Activated CD8-positive, alpha-beta memory T cell treated with anti-CD3 and anti-CD28 coated beads for 1 hour (primary cell): ENCODE results near the gene RIPOR1.
A peak's percentile ranks its signal among the peaks of the same experiment; 100 is the strongest.

Experiments
- DNase-seq, 2 donors: peaks; one replicate each; pipeline ENCODE4 v3.0.0-alpha.2; 2020; ENCODE audit warnings: low read depth in 1 of 2; ENCODE audit errors: extremely low read depth in 1 of 2

The RIPOR1 gene

DNA sequence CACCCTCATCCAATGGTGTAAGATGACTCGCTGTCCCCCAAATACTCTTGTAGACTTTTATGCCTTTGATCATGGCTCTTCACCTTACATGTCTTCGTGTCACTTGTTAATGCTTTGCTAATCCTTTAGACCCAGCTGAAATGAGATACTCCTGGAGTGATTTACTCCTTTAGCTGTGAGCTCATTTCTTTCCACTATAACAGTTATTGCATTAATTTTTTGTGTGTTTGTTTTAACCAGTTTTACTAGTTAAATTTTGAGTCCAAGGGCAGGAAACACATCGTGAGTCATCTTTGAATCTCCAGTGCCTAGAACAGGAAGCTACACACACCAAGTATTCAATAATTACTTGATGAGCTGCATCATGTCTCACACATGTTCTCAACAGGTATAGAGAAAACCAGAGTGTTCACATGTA lies 27.2 kb downstream of the RIPOR1 start:
- DNase-seq = no peak

DNA sequence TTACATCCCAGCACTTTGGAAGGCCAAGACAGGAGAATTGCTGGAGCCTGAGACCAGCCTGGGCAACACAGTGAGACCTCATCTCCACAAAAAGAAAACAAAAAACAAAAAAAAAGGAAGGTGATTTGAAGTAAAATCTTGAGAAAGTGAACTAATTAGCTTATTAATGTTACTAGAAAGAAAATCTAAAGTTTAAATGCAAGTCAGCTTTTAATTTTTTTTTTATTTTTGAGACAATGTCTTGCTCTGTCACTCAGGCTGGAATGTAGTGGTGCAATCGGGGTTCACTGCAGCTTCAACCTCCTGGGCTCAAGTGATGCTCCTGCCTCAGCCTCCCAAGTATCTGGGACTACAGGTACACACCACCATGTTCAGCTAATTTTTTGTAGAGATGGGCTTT lies 30.2 kb downstream of the RIPOR1 start:
- DNase-seq = no peak

DNA sequence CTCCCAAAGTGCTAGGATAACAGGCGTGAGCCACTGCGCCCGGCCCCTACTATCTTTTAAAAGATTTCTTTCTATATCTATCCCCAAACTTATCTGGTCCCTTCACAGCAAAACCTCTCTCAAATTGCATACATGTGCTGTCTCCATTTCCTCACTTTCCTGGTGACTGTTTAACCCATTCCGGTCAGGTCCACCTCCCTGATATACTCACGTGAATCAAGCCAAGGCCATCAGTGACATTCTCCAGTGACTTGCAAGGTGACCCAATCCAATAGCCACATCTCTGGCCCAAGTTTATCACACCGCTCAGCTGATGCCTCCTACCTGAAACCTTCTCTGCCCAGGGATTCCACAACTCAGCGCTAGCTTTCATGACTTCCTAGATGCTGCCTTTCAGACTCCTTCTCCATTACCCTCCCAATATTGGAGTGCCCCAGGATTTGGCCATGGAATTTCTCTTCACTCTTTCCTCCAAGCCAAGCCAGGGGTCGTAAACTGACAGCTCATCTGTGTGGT lies 32.3 kb downstream of the RIPOR1 start:
- no peak for DNase-seq

DNA sequence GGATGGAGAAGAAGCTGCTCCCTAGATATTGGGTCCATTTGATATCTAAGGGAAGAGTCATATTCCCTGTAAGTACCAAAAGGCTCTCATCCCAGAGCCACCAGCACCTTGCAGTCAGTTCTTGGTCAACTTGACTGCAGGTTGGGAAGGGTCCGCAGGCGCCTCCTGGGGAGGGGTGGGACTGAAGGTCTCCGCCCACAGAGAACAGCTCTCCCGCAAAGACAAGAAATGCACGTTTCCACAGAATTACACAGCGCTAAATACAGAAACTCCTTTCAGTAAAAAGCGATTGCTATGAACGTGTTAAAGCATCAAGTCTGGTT lies 32.8 kb downstream of the RIPOR1 start:
- no peak for DNase-seq

DNA sequence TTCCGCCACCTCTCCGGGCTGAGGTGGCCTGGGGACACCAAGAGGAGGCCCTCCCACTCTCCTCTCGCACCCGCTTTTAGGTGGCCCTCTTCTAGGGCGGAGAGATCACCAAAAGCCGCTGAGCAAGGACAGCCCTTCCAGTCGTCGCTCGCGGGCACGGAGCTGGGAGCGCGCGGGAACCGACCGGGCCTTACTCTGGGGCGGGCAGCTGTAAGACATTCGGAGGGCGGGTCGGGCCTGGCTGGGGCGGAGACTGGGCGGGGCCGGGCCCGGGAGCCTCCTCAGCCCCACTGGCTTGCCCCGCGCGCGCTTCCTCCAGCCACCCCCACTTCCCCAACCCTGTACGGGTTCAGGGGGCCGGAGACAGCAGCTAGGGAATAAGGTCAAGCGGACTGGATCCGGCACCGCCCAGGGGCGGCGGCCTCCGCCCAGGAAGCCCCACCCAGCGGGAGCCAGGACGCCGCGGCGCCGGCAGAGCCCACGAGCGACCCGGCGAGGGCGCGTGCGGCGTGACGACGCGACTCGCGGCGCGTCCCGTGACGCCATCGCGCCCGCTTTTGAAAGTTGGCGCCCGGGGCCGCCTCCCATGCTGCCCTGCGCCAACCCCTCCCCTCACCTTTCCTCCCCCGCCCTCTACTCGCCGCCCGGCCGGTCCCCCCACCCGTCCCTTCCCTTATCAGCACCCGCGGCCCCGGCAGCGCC lies 33.3 kb downstream of the RIPOR1 start:
- DNase-seq = peak; percentile 92 to 94

DNA sequence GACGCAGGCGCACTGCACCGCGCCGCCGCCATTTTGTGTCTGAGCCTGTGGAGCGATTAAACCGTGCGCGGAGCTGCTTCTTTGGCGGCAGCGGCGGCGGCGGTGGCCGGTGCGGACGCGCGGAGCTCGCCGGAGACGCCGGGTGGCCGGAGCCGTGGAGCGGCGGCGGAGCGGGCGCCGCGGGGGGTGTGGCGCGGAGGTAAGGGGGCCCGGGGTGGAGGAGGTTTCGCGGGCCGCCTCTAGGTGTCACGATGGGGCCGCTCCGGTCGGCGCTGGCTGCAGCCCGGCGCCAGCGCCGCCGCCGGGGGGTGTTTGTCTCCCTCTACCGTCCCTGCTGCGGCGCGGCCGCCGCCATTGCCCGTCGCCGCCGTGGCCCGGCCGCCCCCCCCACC lies 33.9 kb downstream of the RIPOR1 start, which contains the start of gene CTCF:
TSS of gene CTCF (plus strand) at position 1 of the 392 bp plus-strand sequence. CDS start 48,307 bp downstream, outside the sequence.
- DNase-seq = peak; percentile 59 to 74

DNA sequence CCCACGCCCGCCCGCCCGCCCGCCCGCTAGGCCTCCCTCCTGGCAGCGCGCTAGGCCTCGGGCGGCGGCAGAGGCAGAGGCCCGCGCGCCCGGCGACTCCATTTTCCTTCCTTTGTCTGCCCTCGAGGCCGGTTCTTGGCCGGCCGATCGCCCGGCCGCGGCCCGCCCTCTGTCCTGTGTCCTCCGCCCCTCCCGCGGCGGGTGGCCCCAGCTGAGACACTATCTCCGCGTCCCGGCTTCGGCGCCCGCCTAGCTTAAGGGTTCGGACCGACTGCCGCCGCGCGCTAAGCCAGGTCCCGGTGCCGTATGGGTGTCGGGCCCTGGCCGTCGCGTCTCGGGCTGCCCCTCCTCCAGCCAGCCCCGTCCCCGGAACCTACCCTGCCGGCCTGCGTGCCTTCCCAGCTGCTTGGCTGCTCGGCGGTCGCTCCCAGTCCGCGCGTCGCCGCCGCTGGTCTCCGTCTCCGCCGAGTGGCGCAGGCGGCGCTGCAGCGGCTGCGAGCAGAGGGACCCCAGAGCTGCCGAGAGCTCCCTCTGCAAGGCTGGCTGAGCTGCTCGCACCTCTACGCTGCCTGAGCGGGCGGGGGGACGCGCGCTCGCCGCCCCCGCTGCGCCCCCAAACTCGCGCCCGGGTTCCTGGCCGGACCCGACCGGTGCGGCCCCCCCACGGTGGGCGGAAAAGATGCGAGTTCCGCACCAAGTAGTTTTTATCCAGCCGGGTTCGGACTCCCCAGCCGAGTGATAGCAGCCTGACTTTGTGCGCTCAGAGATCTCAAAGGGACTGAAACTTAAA lies 34.5 kb downstream of the RIPOR1 start:
- peak; percentile 26 to 50 for DNase-seq

DNA sequence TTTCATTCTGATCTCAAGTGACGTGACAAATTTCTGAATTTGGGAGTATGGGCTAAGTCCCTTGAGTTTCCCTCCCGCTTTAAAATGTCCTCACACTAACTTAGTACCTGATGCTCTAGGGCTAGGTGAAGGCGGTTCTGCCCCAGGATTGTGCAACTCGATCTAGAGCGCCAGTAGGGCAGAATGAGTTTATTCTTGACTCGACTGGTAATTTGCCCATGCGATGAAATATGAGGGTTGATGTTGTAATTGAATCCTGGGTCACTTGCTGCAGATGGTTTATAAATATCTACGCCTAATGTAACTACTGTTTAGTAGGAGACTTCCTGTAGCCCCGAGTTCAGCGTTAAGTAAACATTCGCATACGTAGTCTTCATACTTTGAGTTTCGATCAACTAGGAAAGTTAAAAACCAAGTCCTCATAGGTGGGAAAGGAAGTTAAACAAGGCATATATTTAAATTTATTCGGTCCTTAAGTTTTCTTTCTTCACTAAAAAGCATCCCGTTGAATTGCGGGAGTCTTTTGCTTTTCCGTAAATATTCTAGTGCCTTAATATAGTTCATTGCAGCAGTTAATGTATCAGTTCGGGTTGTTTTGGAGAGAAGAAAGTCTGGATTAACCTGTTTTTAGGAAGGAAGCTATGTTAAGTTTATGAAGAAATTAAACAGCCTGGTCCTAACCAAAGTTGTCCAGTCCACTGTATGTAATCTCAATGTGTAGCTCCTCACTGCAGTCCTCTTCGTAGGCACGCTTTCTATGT lies 35.3 kb downstream of the RIPOR1 start:
- DNase-seq = no peak

DNA sequence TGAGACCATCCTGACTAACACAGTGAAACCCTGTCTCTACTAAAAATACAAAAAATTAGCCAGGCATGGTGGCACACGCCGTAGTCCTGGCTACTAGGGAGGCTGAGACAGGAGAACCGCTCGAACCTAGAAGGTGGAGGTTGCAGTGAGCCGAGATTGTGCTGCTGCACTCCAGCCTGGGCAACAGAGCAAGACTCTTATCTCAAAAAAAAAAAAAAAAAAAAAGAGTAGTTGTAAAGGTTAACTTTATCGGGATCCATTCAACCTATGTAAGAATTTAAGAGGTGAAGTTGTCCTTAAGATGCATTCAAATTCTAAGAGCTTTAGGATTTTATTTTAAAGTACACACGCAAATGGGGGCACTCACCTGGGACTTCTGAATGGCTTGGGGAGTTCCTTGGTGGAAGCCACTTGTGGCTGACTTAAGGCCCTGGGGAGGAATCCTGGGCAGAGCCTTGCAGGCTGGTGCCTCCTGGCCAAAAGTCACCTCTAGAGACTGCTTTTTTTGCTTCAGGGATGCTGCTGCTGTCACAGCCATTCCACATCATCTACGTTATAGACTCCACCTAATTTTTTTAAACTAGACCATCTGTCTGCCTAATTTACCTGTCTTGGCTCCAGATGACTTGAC lies 37.0 kb downstream of the RIPOR1 start:
- no peak for DNase-seq

DNA sequence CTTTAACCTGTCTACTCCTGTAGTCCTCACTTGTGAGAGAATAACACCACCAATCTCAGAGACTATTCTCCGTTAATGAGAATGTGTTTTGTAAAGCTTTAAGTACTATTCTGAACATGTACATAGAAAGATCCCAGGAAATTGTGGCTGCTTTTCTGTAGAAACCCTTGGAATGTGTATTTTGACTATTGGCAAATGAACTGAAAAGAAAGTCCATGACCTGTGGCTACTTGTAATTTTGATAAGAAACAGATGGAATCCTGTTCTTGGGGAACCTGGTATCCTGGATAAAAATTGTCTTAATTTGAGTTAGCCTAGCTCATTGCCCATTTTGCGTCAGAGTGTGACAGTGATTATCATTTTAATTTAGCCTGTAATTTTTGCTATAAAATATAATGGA lies 42.8 kb downstream of the RIPOR1 start:
- no peak for DNase-seq

DNA sequence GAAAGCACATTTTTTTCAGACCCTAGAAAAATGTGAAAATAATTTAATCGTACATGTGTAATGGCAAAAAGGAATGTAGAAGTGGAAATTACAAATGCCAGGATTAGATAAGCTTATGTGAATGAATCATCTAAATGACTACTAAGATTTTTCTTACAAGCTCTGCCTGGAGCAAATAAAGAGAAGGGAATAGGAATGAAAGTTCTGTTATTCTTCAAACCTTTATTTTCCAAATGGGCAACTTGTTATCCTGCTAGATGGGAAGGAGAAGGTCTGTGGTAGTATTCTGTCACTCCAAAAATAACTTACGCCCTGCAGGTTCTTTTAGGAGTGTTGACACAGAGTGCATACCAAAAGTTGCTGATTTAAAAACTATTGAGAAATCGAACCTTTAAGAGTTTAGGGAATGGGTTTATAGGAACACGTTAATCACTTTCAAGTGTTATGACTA lies 43.4 kb downstream of the RIPOR1 start:
- no peak for DNase-seq

DNA sequence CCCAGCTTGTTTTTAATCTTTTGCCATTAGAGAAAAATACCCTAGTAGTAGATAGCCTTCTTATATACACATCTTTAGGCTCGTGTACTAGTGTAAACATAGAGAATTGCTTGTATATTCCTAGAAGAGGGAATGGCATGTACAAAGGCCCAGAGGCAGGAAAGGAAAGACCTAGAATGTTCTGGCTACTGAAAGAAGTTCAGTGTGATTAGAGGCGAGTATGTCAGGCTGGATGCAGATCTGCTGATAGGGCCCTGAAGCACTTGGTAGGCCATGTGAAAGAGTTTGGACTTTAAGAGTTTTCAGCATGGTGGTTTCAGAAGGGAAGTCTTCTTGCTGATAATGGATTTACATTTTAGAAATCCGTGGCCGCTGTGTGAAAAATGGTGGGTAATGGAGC lies 51.1 kb downstream of the RIPOR1 start:
- no peak for DNase-seq

DNA sequence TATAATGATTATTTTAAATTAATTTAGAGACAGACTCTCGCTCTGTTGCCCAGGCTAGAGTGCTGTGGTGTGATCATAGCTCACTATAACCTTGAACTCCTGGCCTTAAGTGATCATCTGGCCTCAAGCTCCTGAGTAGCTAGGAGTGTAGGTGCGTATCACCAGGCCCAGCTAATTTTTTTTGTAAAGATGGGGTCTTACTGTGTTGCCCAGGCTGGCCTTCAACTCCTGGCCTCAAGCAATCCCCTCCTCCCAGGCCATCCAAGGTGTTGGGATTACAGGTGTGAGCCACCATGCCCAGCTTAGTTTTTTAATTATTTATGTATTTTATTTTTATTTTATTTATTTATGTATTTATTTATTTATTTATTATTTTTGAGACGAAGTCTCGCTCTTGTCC lies 51.6 kb downstream of the RIPOR1 start:
- no peak for DNase-seq

DNA sequence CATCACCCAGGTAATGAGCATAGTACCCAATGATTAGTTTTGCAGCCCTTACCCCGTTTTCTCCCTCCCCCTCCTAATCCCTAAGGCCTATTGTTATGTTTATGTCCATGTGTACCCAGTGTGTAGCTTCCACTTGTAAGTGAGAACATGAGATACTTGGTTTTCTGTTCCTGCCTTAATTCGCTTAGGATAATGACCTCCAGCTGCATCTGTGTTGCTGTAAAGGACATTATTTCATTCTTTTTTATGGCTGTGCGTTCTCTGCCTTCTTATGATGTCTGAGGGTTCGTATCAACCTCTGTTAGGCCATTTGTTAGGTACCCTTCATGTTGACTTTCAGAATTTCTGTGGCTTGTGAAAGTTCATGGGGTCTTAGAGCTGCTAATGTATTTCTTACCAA lies 64.7 kb downstream of the RIPOR1 start:
- no peak for DNase-seq

DNA sequence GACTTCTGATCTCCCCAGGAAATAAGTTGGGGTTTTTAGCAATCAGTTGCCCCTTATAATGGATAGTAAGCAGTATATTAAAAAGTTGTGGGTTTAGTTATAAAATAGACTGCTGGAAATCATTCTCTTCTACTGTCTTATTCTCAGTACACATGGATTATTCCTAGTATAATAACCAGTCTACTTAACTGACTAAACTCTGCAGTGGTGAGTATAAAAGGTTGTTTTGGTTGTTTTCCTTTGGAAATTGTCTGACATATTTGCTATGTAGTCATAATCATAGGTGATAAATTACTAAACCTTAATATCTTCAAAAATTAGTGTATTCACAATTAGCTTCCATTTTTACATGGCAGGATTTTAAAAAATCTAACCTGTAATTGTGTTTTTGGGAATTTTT lies 65.1 kb downstream of the RIPOR1 start:
- DNase-seq = no peak

DNA sequence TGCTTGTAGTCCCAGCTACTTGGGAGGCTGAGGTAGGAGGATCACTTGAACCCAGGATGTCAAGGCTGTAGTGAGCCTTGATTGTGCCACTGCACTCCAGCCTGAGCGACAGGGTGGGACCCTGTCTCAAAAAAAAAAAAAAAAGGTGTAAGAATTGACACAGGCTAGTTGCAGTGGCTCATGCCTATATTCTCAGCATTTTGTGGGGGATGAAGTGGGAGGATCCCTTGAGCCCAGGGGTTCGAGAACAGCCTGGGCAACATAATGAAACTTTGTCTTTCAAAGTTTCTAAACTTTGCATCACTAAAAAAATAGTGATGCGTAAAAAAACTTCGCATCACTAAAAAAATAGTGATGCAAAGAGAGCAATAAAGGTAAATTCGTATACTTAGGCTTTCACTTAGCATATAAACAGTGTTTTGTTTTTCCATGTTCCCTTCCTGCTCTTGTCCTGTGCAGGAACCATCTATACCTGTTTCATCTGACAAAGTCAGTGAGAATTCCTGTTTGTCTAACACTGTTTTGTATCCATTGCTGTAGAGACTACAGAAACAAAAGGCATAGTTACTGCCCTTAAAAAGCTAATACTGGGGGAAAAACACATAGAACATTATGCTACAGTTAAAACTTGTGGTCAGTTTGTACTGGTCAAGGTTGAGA lies 65.8 kb downstream of the RIPOR1 start:
- DNase-seq = no peak

DNA sequence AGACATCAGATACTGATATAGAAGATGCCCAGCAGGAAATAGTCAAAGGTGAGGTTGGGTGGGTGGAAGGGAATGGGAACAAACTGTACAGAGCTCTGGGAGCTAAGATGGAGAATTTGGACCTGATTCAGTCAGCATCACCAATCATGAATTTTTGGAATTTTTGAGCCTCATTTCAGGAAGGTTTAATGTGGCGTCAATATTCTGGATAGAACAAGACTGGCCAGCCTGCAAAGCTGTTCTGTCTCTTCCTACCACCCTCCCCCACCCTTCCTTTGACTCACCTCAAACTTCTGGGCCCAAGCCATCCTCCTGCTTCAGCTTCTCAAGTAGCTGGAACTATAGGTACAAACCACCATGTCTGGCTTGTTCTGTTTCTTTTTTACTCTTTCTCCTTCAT lies 66.3 kb downstream of the RIPOR1 start:
- no peak for DNase-seq
